ENCODE results near the gene ZNF837.

The ZNF837 gene

GRCh38 chr19:58408152-58409009, 27.6 kb upstream of the ZNF837 start, which contains the start of gene ZNF584 (continued):
- TF ChIP-seq PRDM2 (tag by site-specific recombination; IDR thresholded peaks at IDR 0.05; ENCODE audit: borderline replicate concordance) (0 out of 2 replicates have a peak, but pooled peaks have one; percentile 32), YY1 (tag by site-specific recombination; IDR thresholded peaks at IDR 0.05) (0 out of 2 replicates have a peak, but pooled peaks have one; percentile 58), ZNF513 (tag by site-specific recombination; IDR thresholded peaks at IDR 0.05) (no peak), HOXC10 (CRISPR knock-in tag; IDR thresholded peaks at IDR 0.05) (peak; percentile 94), ZNF404 (tag by site-specific recombination; IDR thresholded peaks at IDR 0.05) (no peak), KLF8 (tag by site-specific recombination; IDR thresholded peaks at IDR 0.05) (peak; percentile 98), WT1 (tag by site-specific recombination; IDR thresholded peaks at IDR 0.05) (peak; percentile 56; the same call in 1 of the 2 replicates), ZNF488 (tag by site-specific recombination; IDR thresholded peaks at IDR 0.05) (no peak), ZNF416 (tag by site-specific recombination; IDR thresholded peaks at IDR 0.05) (no peak), SALL2 (tag by site-specific recombination; IDR thresholded peaks at IDR 0.05; ENCODE audit: borderline replicate concordance) (no peak), ZNF292 (tag by site-specific recombination; IDR thresholded peaks at IDR 0.05; ENCODE audit: borderline replicate concordance, low read depth) (no peak), ZNF521 (tag by site-specific recombination; IDR thresholded peaks at IDR 0.05) (no peak), ZNF114 (tag by site-specific recombination; IDR thresholded peaks at IDR 0.05) (no peak), ZNF449 (tag by site-specific recombination; IDR thresholded peaks at IDR 0.05) (no peak), ZNF621 (tag by site-specific recombination; IDR thresholded peaks at IDR 0.05) (no peak), ZBTB49 (tag by site-specific recombination; IDR thresholded peaks at IDR 0.05; ENCODE audit: low read depth) (no peak), ZNF544 (tag by site-specific recombination; IDR thresholded peaks at IDR 0.05) (no peak), REST (tag by site-specific recombination; IDR thresholded peaks at IDR 0.05) (no peak), ZNF561 (tag by site-specific recombination; IDR thresholded peaks at IDR 0.05; ENCODE audit: borderline replicate concordance) (peak; percentile 16; the same call in 1 of the 2 replicates), ZFP69B (tag by site-specific recombination; IDR thresholded peaks at IDR 0.05) (no peak; the same call in 1 of the 2 replicates), ZNF211 (tag by site-specific recombination; IDR thresholded peaks at IDR 0.05; ENCODE audit: low read depth) (no peak)

Data from HEK293 (cell line).